EL (cell line): ENCODE data around the gene POLR3C.
"Not testable (repeated sequence)": the region's sequence is repeated elsewhere in the genome, so short reads cannot be mapped to it uniquely, and the experiment has no call there.

Experiments
- DNase-seq: peaks from one replicate; pipeline ENCODE4 v3.0.0-alpha.2; 2016

POLR3C gene

GRCh38 chr1:145823565-145824498 is at the start of gene POLR3C, which contains the start of gene RNF115:
Gene POLR3C (plus strand): TSS chr1:145824200. CDS start chr1:145825777, 1,577 bp downstream.
Gene RNF115 (minus strand): TSS chr1:145824095. CDS start chr1:145823873, 222 bp downstream.
- peak; percentile 94 for DNase-seq

- DNase-seq, result no peak
These were observed 46.4 kb upstream of the POLR3C start for GRCh38 chr1:145777357-145778145.

GRCh38 chr1:145778146-145778540 is 45.9 kb upstream of the POLR3C start:
- DNase-seq, result no peak

- peak; percentile 88 for DNase-seq
These were observed 41.5 kb upstream of the POLR3C start for GRCh38 chr1:145782272-145783099.

- DNase-seq, result no peak
These were observed 39.6 kb upstream of the POLR3C start for GRCh38 chr1:145784409-145784808.

- no peak for DNase-seq
These were observed 38.5 kb upstream of the POLR3C start for GRCh38 chr1:145785547-145785946.

GRCh38 chr1:145786271-145786670 is 37.7 kb upstream of the POLR3C start:
- no peak for DNase-seq

GRCh38 chr1:145788580-145788979 is 35.4 kb upstream of the POLR3C start:
- no peak for DNase-seq

- DNase-seq, result not testable (repeated sequence)
These were observed 32.1 kb upstream of the POLR3C start for GRCh38 chr1:145791860-145792259.

GRCh38 chr1:145792484-145792883 is 31.5 kb upstream of the POLR3C start:
- DNase-seq, result no peak

- no peak for DNase-seq
These were observed 28.6 kb upstream of the POLR3C start for GRCh38 chr1:145795257-145795881.

- no peak for DNase-seq
These were observed 27.2 kb upstream of the POLR3C start for GRCh38 chr1:145796753-145797152.

GRCh38 chr1:145799806-145800205 is 24.2 kb upstream of the POLR3C start:
- no peak for DNase-seq

GRCh38 chr1:145804235-145805045 is 19.6 kb upstream of the POLR3C start:
- no peak for DNase-seq

- peak; percentile 14 for DNase-seq
These were observed 18.9 kb upstream of the POLR3C start for GRCh38 chr1:145805057-145805456.

- DNase-seq, result no peak
These were observed 17.6 kb upstream of the POLR3C start for GRCh38 chr1:145806408-145806807.

GRCh38 chr1:145806844-145807243 is 17.2 kb upstream of the POLR3C start:
- no peak for DNase-seq

GRCh38 chr1:145812977-145813810 is 10.8 kb upstream of the POLR3C start:
- not testable (repeated sequence) for DNase-seq

- peak; percentile 70 for DNase-seq
These were observed 5.9 kb upstream of the POLR3C start for GRCh38 chr1:145818095-145818494.

- DNase-seq, result not testable (repeated sequence)
These were observed 1.1 kb upstream of the POLR3C start for GRCh38 chr1:145822779-145823331.
